ENCODE measurements around the gene TPO.

TPO gene

GRCh38 chr2:1539973-1540372 lies 126.7 kb downstream of the TPO start:
- DNase-seq, result no peak

GRCh38 chr2:1540481-1540880 lies 127.2 kb downstream of the TPO start:
- DNase-seq, result no peak

DNA sequence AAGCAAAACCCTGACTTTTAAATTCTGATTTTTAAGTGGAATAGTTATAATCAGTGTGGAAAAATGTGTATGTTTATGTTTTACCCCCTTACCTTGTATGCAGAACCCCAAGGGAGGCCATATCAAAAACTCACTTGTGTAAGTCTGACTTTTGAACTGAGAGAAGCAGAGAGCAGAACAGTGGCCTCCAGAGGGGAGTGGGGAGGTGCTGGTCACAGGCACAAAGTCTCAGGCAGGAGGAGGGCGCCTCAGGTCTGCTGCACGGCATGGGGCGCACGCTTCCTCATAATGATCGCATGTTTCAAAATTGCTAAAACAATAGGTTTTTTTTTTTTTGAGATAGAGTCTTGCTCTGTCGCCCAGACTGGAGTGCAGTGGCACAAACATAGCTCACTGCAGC lies 127.8 kb downstream of the TPO start:
- DNase-seq, result no peak

DNA sequence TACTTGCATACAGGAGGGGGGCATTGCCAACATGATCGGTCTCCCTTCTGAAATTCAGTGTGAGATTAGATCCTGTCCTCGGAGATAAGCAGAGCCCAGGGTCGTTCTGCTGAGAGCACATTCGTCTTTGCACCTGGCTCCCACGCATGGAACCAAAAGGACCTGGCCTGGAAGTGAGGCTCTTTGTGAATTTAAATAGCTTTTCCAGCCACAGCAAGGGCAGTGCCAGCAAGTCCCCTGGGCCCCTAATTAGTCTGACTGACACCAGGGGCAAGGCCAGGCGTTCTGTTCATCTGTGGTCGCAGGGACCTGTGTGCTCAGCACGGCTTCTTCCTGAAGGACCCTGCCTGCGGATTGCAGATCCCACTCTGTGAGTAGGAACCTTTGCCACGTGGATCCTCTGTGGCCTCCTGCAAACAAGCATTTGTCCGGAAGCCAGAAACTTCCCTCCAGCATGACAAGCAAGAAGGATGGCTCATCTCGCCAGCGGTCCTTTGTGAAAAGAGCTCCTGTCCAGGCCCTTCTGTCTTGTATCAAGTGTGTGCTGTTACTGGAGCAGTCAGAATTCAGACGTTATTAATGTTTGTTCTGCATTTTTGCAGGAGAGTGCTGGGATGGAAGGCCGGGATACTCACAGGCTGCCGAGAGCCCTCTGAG lies 128.7 kb downstream of the TPO start:
- DNase-seq, result no peak

DNA sequence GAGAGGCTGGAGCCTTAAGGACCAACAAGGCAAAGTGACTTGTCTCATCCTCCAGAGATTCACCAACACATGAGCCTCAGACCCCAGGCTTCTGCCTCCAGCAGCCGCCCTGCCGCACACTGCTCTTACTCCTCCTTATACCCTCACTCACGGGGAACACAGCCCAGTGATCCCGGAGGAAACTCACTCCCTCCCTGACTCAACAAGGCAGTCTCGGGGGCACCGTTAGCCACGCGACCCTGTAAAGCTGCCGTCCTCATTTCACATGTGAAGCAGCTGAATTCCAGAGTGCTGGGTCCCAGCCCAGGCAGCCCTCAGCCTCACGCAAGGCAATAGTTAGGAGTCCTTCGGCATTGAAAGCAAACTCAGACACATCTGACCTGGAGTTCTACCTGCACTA lies 129.7 kb downstream of the TPO start:
- DNase-seq, result no peak

DNA sequence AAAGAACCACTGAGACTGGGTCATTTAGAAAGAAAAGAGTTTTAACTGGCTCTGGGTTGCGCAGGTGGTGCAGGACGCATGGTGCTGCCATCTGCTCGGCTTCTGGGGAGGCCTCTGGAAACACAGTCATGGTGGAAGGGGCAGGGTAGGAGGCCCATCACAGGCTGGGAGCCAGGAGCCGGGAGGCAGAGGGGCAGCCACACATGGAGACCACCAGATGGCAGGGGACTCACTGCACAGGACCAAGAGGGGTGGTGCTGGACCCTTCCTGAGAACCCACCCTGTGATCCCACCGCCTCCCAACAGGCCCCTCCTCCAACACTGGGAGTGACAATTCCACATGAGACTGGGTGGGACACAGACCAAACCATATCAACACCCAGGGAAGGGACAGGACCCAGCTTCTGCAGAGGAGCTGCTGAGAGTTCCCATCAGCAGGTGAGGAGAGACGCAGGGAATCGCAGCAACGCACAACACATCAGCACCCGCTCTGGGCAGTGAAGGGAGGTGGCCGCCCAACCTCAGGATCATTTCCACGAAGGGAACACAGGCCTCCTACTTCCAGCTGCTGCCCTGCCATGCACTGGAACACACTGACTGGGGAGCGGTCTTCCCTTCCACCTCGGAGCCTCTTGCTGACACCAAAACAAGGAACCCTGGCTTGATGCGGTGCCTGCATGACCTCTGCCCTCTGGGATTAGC lies 130.7 kb downstream of the TPO start:
- DNase-seq, result no peak

- DNase-seq, result peak; percentile 15
These were observed 131.3 kb downstream of the TPO start for GRCh38 chr2:1544478-1545069.

DNA sequence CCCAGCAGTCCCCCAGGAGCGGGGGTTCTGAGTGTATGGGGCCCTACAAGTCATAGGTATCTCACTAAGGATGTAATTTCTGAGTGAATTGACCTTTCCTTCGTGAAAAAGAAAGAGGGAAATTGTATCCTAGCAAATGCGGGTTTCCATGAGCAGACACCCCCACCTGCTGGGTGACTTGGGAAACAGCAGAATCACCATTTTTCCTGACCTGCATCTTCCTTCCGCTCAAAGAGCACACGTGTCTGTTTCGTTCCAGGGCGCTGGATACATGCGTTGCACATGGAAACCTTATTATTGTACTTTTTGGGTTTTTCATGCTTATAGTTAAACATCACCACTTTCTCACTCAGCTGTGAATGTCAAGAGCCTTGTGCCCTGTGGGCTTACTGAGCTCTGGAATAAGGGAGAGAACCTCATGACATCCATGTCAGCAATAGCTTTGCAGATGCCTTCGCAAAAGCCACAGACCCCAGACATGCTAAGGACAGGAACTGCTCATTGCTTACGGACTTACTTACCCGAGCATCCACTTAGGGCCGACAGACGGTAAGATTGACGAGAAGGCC lies 132.8 kb downstream of the TPO start:
- peak; percentile 29 for DNase-seq

DNA sequence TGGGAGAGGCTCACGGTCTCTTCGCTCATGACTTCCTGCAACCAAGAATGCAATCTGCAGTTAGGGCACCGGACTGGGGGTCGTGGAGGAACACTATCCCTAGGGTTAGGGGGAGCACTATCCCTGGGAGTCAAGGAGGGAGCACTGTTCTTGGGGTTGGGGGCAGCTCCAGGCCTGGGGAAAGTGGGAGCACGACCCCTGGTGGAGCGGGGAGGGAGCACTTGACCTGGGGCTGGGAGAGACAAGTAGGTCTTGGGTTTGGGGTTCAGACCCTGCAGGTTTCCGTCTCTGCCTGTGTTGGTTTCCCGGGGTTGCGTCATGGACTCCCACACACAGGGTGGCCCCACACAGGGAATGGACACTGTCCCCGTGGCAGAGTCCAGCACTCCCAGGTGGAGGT lies 133.6 kb downstream of the TPO start:
- no peak for DNase-seq

GRCh38 chr2:1548910-1549673 lies 135.8 kb downstream of the TPO start:
- DNase-seq, result no peak

DNA sequence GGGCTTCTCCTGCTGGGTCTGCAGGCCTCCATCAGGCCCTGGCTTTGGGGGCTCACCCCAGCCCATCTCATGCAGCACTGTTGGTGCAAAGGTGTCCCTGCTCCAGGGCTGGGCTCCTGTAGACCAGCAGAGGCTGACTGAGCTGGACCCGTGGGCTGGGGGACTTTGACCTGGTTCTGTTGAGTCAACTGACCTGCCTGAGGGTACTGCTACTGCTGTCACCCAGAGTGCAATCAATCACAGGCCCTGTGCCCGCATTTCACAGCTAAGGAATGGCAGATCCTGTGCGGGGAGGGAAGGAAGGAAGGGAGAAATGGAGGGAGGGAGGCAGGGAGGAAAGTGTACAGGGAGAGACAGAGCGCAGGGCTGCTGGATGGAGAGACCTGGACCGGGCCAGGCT lies 136.8 kb downstream of the TPO start:
- DNase-seq, result no peak

GRCh38 chr2:1550658-1551316 lies 137.5 kb downstream of the TPO start:
- peak; percentile 8 for DNase-seq

- DNase-seq, result no peak
These were observed 138.6 kb downstream of the TPO start for GRCh38 chr2:1551905-1552304.

GRCh38 chr2:1552611-1553010 lies 139.3 kb downstream of the TPO start:
- DNase-seq, result no peak

DNA sequence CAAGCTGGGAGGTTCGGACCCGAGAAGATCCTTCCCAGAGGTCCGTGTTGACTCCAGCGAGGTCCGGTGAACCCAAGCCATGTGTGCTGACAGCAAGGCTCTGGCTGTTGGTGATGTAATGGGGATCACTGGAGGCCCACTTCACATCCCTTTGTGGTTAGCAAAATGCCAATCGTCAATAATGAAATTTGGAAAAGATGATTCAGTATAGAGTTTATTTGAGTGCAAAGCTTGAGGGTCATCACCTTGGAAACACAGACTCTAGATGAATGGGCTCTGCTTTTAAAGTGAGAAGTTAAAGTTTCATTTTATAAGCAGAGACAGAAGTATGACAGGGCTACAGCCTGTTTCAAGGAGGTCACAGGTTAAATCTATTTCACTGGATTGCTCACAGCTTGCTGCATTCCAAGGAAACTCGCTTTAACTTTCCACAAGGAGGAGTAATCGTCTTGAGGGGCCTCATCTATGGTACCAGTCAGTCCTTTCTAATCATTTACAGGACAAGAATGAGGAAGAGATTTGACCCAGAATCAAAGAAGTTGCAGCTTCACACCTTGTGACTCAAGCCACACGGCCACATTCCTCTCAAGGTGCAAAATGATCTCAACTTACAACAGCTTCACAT lies 140.5 kb downstream of the TPO start:
- peak; percentile 87 for DNase-seq

GRCh38 chr2:1556286-1556685 lies 143.0 kb downstream of the TPO start:
- DNase-seq, result no peak

DNA sequence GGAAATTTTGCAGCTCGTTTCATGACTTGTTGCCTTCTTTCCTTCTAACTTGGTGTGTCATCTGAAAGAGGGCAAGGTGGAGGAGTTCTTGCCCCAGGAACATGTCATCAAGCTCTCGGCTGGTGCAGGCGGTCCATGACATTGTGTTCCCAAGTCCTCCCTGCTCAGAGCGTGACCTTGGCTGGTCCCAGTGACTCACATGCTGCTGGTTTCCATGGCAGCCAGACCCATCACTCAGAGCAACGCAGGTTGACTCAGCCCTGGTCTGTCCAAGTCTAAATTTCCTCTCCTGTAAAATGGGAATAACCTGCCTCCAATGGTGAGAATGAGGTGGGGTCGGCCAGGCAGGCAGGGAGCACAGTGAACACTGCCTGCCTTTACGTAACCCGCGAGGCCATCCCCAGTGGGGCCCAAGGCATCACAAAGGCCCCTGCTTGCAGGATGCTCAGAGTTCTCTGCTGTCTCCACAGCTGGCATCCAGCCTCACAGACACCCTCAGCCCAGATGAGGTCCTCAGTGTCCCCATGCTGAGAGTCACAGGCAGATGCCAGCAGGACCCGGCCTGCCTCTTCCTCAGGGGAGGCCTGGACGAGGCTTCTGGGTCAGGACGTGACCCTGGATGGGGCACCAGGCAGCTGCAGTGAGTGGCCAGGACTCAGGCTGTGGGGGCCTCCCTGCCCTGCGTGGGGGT lies 143.7 kb downstream of the TPO start:
- peak; percentile 62 for DNase-seq

- no peak for DNase-seq
These were observed 144.2 kb downstream of the TPO start for GRCh38 chr2:1557467-1557820.

GRCh38 chr2:1559589-1560175 lies 146.4 kb downstream of the TPO start:
- DNase-seq, result no peak

DNA sequence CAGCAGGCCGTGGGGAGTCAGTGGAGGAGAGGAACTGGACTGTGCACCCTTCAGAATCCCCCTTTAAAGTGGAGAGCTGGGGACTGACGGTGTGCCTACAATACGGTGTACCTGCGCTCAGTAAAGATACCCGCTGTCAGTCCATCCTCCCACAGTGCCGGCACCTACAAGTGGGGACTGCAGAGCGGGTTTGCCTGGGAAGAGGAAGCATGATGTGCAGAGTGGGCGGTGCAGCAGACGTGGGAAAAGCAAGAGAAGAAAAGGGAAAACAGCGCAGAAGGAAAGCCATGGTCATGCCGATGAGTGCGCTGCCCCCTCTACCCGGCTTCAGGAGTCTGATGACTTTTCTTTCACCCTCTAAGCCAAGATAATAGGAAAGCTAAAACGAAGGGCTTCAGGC lies 148.0 kb downstream of the TPO start:
- no peak for DNase-seq

GRCh38 chr2:1561811-1562421 lies 148.7 kb downstream of the TPO start:
- no peak for DNase-seq

All from HCEC 1CT (cell line).